GM18502 (cell line): ENCODE measurements around the gene ADAMTS20.
"Not testable (repeated sequence)": the region's sequence is repeated elsewhere in the genome, so short reads cannot be mapped to it uniquely, and the experiment has no call there.

ENCODE experiments used
- ATAC-seq: cut with Tn5 transposase; IDR thresholded peaks from one replicate; pipeline ENCODE4 v1.9.1; 2021; ENCODE audit warnings: mild to moderate bottlenecking; ENCODE audit not compliant: unreplicated experiment, poor library complexity

Gene ADAMTS20

DNA sequence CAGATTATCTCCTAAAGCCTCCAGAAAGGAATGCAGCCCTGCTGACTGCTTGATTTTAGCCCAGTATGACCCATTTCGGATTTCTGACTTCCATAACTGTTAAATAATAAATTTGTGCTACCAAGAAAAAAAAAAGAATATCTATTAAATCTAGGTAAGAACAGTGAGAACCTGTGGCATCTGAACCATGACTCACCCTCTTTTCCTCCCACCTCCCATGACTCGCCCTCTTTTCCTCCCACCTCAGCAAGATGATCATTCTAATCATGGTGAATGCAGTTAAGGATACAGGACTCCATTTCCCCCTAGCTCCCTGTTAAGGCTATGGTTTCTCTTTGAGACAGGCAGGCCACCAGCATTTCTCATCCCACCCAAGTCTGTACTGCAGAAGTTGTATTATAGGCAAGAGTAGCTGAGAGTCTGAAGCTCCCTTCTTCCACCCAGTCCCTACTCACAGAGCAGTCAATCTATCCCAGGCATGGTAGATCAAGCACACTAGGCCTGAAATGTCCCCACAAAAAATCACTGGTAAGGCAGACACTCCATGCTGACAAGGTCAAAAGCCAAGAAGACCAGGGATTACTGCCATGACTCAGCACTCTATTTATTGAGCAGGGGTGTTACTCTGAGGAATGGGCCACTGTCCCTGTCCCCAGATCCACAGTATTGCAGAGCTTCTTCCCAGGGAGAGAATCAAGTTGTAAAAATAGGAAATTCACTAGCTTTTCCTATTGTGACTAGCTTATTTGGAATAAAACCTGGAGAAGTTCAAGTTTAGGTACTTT, 188.9 kb downstream of the ADAMTS20 start:
- ATAC-seq, result no peak

DNA sequence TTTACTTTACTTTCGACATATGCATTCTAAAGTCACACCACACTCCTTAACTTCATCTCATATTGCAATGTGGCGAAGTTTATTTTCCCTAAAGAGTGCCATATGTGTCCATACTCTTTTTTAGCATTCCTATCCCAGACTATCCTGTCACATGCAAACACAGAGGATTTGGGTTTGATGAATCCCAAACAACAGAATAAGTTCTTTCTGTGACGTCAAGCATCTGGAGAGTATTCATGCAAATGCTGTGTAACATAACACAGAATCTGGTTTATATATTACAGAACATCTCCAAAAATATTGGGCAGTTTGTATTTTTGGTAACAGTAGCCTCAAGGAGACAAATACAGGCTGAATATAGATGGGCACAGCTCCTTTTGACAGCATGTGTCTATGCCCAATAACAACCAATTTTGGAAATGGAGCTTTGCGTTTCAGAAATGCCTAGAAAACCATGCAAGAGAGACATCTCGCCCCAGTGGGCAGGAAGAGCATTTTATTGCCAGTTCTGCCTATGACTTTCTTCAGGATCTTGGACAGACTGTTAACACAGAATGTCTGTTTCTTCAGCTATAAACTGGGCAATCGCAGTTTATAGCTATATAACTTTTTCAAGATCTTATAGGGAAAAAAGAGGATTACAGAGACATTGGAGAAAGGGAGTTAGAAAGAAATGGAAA, 190.8 kb downstream of the ADAMTS20 start:
- no peak for ATAC-seq

GRCh38 chr12:43360001-43360400, 192.0 kb downstream of the ADAMTS20 start:
- ATAC-seq, result not testable (repeated sequence)

- ATAC-seq, result no peak
These were observed 194.9 kb downstream of the ADAMTS20 start for GRCh38 chr12:43357141-43357540.

GRCh38 chr12:43352001-43352400, 200.0 kb downstream of the ADAMTS20 start:
- ATAC-seq, result no peak

DNA sequence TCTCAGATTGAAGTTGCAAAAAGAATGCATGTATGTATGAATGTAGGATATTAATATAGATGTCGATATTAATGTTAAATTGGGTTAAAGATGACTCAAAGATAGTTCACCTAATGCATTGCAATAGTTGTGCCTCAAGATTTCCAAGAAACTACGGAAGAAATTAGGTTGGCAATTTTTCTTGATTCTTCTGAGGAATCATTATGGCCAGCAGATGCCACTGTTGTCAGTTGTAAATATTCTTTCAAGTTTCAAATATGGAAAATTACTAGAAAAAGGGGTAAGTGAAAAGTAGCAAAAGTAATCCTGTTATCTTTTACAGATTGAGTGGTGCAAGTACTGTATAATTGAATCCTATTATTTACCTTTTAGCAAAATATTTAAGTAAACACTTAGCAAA, 202.1 kb downstream of the ADAMTS20 start:
- ATAC-seq, result no peak

- no peak for ATAC-seq
These were observed 203.8 kb downstream of the ADAMTS20 start for GRCh38 chr12:43348221-43348620.

DNA sequence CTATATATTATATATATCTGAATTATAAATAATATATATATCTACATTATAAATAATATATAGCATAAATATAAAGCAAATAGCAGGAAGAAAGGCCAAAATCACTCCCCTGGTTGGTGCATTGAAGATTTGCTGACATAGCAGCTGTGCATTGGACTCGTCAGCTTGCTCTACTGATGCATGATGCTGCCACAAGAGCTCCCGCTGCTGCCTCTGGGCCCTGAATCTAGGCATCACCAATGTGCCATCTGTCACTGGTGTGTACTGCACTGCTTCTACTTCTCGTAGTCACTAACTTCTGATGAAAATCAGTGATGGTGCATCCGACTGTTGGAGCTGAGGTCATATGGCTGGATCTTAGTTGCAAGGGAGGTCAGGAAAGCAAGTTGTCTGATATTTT, 205.0 kb downstream of the ADAMTS20 start:
- ATAC-seq, result no peak

DNA sequence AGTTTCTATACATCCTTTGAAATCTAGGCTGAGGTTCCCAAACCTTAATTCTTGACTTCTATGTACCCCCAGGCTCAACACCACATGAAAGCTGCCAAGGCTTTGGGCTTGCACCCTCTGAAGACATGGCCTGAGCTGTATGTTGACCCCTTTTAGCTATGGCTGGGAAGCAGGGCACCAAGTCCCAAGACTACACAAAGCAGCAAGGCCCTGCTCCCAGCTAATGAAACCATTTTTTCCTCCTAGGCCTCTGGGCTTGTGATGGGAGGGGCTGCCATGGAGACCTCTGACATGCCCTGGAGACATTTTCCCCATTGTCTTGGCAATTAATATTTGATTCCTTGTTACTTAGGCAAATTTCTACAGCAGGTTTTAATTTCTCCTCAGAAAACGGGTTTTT, 207.0 kb downstream of the ADAMTS20 start:
- ATAC-seq, result no peak

DNA sequence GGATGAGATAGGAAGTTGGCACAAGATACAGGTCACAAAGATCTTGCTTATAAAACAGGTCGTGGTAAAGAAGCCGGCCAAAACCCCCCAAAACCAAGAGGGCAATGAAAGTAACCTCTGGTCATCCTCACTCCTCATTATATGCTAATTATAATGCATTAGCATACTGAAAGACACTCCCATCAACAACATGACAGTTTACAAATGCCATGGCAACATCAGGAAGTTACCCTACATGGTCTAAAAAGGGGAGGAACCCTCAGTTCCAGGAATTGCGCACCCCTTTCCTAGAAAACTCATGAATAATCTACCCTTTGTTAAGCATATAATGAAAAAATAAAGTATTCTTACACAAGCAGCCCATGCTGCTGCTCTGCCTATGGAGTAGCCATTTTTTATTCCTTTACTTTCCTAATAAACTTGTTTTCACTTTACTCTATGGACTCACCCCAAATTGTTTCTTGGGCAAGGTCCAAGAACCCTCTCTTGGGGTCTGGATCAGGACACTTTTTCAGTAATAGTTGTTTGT, 210.2 kb downstream of the ADAMTS20 start:
- ATAC-seq, result not testable (repeated sequence)

GRCh38 chr12:43338848-43339526, 213.0 kb downstream of the ADAMTS20 start:
- ATAC-seq, result peak; percentile 74

- peak; percentile 50 for ATAC-seq
These were observed 214.2 kb downstream of the ADAMTS20 start for GRCh38 chr12:43337571-43338444.

- ATAC-seq, result no peak
These were observed 214.9 kb downstream of the ADAMTS20 start for GRCh38 chr12:43336962-43337555.

DNA sequence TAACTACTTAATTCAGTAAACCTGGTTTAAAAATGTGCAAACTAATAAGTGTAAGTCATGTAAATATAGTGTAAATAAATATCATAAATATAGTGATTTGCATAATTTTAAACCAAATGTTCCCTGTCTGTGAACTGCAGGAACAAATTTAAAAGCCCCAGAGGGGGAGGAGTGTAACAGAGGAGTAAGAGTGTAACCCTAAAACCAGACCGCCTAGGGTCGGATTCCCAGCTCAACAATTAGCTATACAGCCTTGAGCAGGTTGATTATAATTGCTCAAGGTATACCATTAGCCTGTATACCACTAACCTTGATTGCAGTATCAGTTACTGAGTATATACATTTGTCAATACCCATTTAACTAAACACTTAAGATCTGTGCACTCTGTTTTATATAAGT, 218.4 kb downstream of the ADAMTS20 start:
- ATAC-seq, result no peak

DNA sequence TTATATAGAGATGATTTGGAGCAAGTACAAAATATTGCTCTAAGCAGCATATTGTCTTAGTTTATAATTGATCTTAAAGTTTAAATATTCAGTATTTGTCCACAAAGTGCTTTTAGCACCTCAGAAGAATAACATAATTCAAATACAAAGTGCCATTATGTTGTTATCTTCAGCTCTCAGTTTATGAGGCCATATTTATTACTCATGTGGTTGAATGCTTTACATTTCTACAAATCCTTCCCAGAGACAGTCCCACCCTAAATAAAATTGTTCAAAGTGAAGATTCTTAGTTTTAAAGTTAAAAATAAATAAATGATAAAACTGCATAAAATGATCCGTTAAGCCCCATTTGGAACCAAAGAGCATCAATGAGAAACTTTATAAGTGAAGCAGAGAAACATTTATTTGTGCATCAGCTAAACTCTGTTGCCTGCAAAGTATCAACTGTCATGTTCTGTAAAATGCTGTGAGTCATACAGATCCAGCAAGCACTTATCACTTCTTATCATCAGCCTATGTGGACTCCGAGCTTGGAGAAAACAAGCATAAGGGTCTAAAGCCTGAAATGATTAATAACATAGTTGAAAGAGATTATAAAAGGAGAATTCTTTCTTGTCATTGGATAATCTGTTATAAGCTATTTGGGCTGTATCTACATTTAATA, 218.9 kb downstream of the ADAMTS20 start:
- no peak for ATAC-seq

DNA sequence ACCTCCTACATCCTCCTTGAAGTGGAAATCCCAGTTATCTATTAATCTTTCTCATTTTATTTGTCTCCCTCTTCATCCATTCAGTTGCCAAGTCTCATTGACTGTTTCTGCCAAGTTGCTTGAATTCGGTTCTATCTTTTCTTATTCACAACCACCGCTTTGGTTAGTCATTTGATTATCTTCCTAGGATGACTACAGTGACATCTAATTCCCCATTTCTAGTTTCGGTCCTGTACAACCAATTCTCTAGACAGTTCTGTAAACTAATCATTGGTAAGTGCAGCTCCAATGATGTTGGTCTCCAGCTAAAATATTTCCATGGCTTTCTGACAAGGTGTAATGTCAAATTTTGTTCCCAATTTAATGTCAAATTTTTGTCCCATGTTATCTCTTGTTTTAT, 220.1 kb downstream of the ADAMTS20 start:
- ATAC-seq, result peak; percentile 54

DNA sequence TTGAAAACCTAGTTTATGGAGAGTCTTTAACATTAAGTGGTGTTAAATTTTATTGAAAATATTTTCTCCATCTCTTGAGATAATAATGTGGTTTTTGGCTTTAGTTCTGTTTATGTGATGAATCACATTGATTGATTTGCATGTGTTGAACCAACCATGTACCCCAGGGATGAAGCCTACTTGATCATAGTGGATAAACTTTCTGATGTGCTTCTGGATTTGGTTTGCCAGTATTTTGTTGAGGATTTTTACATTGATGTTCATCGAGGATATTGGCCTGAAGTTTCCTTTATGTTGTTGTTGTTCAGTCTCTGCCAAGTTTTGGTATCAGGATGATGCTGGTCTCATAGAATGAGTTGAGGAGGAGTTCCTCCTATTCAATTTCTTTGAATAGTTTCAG, 222.6 kb downstream of the ADAMTS20 start:
- no peak for ATAC-seq

DNA sequence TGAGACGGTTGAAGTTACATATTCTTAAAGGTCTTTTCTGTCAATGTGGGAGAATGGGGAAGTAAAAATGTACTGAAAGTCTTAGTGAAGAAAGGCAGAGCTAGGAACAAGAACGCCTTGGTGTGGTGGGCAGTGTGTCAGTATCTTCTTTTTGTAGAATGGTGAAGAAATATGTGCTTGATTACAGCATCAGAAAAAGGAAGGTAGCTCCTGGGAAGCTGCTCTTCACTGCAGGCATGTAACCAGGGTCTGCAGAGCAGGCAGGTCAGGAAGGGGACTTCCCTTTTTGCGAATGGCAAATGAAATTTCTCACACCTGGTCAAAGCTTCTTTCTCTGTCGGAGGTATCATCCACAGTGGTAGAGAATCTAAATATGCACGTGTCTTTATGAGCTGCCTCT, 226.2 kb downstream of the ADAMTS20 start:
- ATAC-seq, result no peak

DNA sequence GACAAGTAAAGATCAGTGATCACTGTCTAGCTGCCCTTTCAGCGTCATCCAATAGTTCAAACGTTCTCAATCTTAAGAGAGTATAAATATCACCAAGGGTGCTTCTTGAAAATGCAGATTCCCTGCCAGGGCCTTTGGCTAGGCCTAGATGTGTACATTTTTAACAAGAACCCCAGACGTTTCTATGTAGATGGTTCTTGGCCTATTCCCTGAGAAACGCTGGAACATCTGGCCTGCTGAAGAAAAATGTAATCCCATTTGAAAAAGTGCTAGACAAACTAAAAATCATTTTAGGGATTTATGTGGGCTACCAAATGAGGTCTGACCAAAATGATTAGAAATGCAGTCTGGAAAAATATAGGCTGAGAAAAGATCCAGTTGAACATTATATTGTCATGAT, 231.7 kb downstream of the ADAMTS20 start:
- ATAC-seq, result no peak
